Astrocyte (in vitro differentiated cells and primary cell): ENCODE data around the gene CUEDC1.

ENCODE experiments used
- CTCF ChIP-seq: IDR thresholded peaks from 2 replicates; pipeline ENCODE4 v1.5.1; 2011; ENCODE audit warnings: low read depth, mild to moderate bottlenecking, inconsistent platforms, low read length, moderate library complexity; ENCODE audit not compliant: insufficient read depth
- EZH2 ChIP-seq: IDR thresholded peaks from 2 replicates; pipeline ENCODE4 v1.6.1; 2012; ENCODE audit warnings: mild to moderate bottlenecking, low read length, inconsistent platforms; ENCODE audit not compliant: insufficient read depth

GRCh38 chr17:57895382-57896060, 59.7 kb downstream of the CUEDC1 start:
- no peak for TF ChIP-seq CTCF
- TF ChIP-seq EZH2: no peak
